Heart right ventricle (tissue), 16 donors: ENCODE data around the gene FN3K. TPM values are rescaled to one million over a fixed set of nuclear protein-coding genes. Genes with fewer than 3 reads are reported as not detected.

Experiments used
- ATAC-seq, 8 donors: fragments of 200-7000 bp; cut with Tn5 transposase; one replicate each; pipeline ENCODE4 v1.9.1; 2020; ENCODE audit warnings: mild to moderate bottlenecking in 8 of 8, moderate library complexity in 8 of 8, moderate number of reproducible peaks in 1 of 8
- DNase-seq, 2 donors: peaks; one replicate each; pipeline ENCODE4 v3.0.0-alpha.2; 2020
- H3K27ac ChIP-seq, 10 donors: fragments of 200-600 bp; sonication (generic) in 2 of 10; one replicate each; pipeline versions ENCODE4 v1.5.0 to v1.8.0; 2020 to 2022; ENCODE audit warnings: mild to moderate bottlenecking in 3 of 10
- H3K27me3 ChIP-seq, 7 donors: fragments of 200-600 bp; one replicate each; pipeline ENCODE4 v1.8.0; 2021 to 2022; ENCODE audit warnings: mild to moderate bottlenecking in 2 of 7
- H3K36me3 ChIP-seq, 9 donors: fragments of 200-600 bp; sonication (generic) in 1 of 9; one replicate each; pipeline versions ENCODE4 v1.5.0 to v1.8.0; 2020 to 2022; ENCODE audit warnings: mild to moderate bottlenecking in 2 of 9
- H3K4me1 ChIP-seq, 9 donors: fragments of 200-600 bp; sonication (generic) in 1 of 9; one replicate each; pipeline versions ENCODE4 v1.5.0 to v1.8.0; 2020 to 2022; ENCODE audit warnings: mild to moderate bottlenecking in 4 of 9
- H3K4me3 ChIP-seq, 10 donors: fragments of 200-600 bp; sonication (generic) in 2 of 10; one replicate each; pipeline versions ENCODE4 v1.5.0 to v1.8.0; 2020 to 2022; ENCODE audit warnings: mild to moderate bottlenecking in 7 of 10, moderate library complexity in 2 of 10
- H3K9me3 ChIP-seq, 11 donors: fragments of 200-600 bp in 10 of 11; sonication (generic) in 2 of 11; one replicate each; pipeline versions ENCODE4 v1.5.0 to v1.8.0; 2013 to 2022; ENCODE audit warnings: mild to moderate bottlenecking in 2 of 11, control low read depth in 1 of 11, moderate library complexity in 1 of 11
- CTCF ChIP-seq, 9 donors: fragments of 200-600 bp; sonication (generic) in 2 of 9; IDR thresholded peaks; one replicate each; pipeline versions ENCODE4 v1.5.0 to v1.8.0; 2021 to 2022; ENCODE audit warnings: antibody characterized with exemption in 9 of 9, mild to moderate bottlenecking in 5 of 9, moderate library complexity in 1 of 9
- WGBS, 2 donors: extraction: QIAGEN DNeasy Blood & Tissue Kit; methylation state at CpG; one replicate each; pipeline ENCODE4 v1.1.7; 2013; ENCODE audit warnings: inconsistent platforms in 1 of 2; 5-methylcytosine and 5-hydroxymethylcytosine counted together
- intact Hi-C, 10 donors: fragments of 100-400 bp; cut with DNase I; formaldehyde crosslinking; loops; one replicate each; pipeline versions ENCODE4 v1.11.1 to v1.14.2; 2022
- polyA plus RNA-seq, 2 donors: library from polyadenylated mRNA; stranded (reverse); fragments of 200-250 nt; gene quantifications; one replicate each; pipeline ENCODE4 v1.2.3, GENCODE V29; 2013
- total RNA-seq, 10 donors: library from RNA; stranded (reverse); fragmentation: NEBNext Ultra II Directional in 3 of 10; extraction: Animal tissue kit (Norgen Biotek cat#: 25700) in 3 of 10; gene quantifications; one replicate each; pipeline versions ENCODE4 v1.2.1 to v1.2.4, GENCODE V29; 2021 to 2023
- donor health status: Arrhythmogenic right ventricular cardiomyopathy.
- donor health status: ischemic (EF 13 %, LVEDD 7.1; RV severe dilation, severe dysfunction).
- donor health status: healthy with polysubstance abuse.
- donor health status: DM: no; HTN: yes; CAD: no.
- donor health status: DM: no; HTN: no; CAD: no.
- donor health status: ischemic (EF 25% LVEDD 6.9; RV normal size, moderate dysfunction).
- donor health status: ischemic (EF 25% LVEDD 5.7; RV mildly dilated, moderate dysfunction).
- donor health status: healthy.
- donor health status: DM: yes; HTN: yes; CAD: no.
- donor health status: Ischemic cardiomyopathy.
- donor health status: ischemic (EF 35%, LVEDD 5.7; RV mildly dilated, moderate dysfunction).
- donor health status: nonischemic (EF 11% LVEDD 7.7; RV severe dilation, severe dysfunction).
- donor health status: DM: yes; HTN: yes; CAD: no.
- donor health status: PGD.
- donor health status: ischemic (EF 29% LVEDD 5.4; RV normal size, mild dysfunction).
- donor health status: nonischemic (EF 23%, LVEDD 6.1; RV moderate dilation, normal function).

Gene FN3K
- total and polyA plus RNA-seq, 12 donors: 48.4 to 115 (median 90.7) TPM

- DNase-seq (no peak), ATAC-seq (no peak)
- Histone ChIP-seq H3K4me1 (peaks cover 0 to 19% (median 0%) of the 10 kb centered on the region in 9 donors), H3K4me3 (no peak overlapping the region), H3K36me3 (peaks cover 0 to 11% (median 0%) of the 10 kb centered on the region in 9 donors), H3K27ac (peak overlapping the region in 5 of 10 donors; percentile 1 to 86 (median 67)), H3K27me3 (no peaks in the 10 kb centered on the region), H3K9me3 (no peaks in the 10 kb centered on the region)
- intact Hi-C loops: no loop called here
- TF ChIP-seq CTCF (IDR thresholded peaks at IDR 0.05): no peak
- WGBS, 2 donors: 96 to 97% methylated on average over 9 of the region's 9 CpGs
Observed at GRCh38 chr17:82687871-82688270, 47.5 kb upstream of the FN3K start.

- no peak for DNase-seq
- intact Hi-C loops: no loop called here
- H3K4me3 ChIP-seq: no peak overlapping the region
- peaks cover 0 to 11% (median 0%) of the 10 kb centered on the region in 9 donors for H3K36me3 ChIP-seq
- ATAC-seq: peak in 2 of 8 donors; percentile 14 to 17
- WGBS, 2 donors: 93% methylated on average over 8 of the region's 8 CpGs
- H3K27ac ChIP-seq: peak overlapping the region in 1 of 10 donors; percentile 86
- TF ChIP-seq CTCF (IDR thresholded peaks at IDR 0.05): no peak
- peaks cover 0 to 3% (median under 1%) of the 10 kb centered on the region in 11 donors for H3K9me3 ChIP-seq
- peaks cover 0 to 19% (median 0%) of the 10 kb centered on the region in 9 donors for H3K4me1 ChIP-seq
- H3K27me3 ChIP-seq: no peaks in the 10 kb centered on the region
Observed at GRCh38 chr17:82689077-82689476, 46.3 kb upstream of the FN3K start.

- TF ChIP-seq CTCF (IDR thresholded peaks at IDR 0.05): no peak
- DNase-seq (no peak), ATAC-seq (no peak)
- H3K27ac ChIP-seq: no peak overlapping the region
- peaks cover 0 to 16% (median 11%) of the 10 kb centered on the region in 11 donors for H3K9me3 ChIP-seq
- peaks cover 0 to 19% (median 0%) of the 10 kb centered on the region in 9 donors for H3K4me1 ChIP-seq
- intact Hi-C loops: no loop called here
- H3K4me3 ChIP-seq: no peak overlapping the region
- 85% methylated on average over 18 of the region's 18 CpGs for WGBS, 2 donors
- peaks cover 0 to 3% (median 0%) of the 10 kb centered on the region in 9 donors for H3K36me3 ChIP-seq
- H3K27me3 ChIP-seq: no peaks in the 10 kb centered on the region
Observed at GRCh38 chr17:82690786-82691489, 44.5 kb upstream of the FN3K start.

GRCh38 chr17:82691714-82692113 lies 43.7 kb upstream of the FN3K start:
- DNase-seq: no peak
- 93 to 97% methylated on average over 11 to 14 of the region's 17 CpGs for WGBS, 2 donors
- TF ChIP-seq CTCF (IDR thresholded peaks at IDR 0.05): no peak

More at GRCh38 chr17:82691714-82692113, 43.7 kb upstream of the FN3K start:
- intact Hi-C loops: no loop called here
- Histone ChIP-seq H3K9me3 (peaks cover 0 to 16% (median 11%) of the 10 kb centered on the region in 11 donors), H3K36me3 (peaks cover 0 to 3% (median 0%) of the 10 kb centered on the region in 9 donors), H3K27me3 (peaks cover 0 to 2% (median 0%) of the 10 kb centered on the region in 7 donors), H3K27ac (no peak overlapping the region), H3K4me1 (peaks cover 0 to 16% (median under 1%) of the 10 kb centered on the region in 9 donors), H3K4me3 (no peak overlapping the region)
- ATAC-seq: no peak
